CD4-positive, alpha-beta T cell treated with Interleukin-17A for 1 hour (primary cell): ENCODE results near the gene KCNA3.

Source experiments
- DNase-seq: peaks from one replicate; pipeline ENCODE4 v3.0.0-alpha.2; 2020

KCNA3 gene

GRCh38 chr1:110637475-110637874, 37.3 kb downstream of the KCNA3 start:
- DNase-seq, result no peak

DNA sequence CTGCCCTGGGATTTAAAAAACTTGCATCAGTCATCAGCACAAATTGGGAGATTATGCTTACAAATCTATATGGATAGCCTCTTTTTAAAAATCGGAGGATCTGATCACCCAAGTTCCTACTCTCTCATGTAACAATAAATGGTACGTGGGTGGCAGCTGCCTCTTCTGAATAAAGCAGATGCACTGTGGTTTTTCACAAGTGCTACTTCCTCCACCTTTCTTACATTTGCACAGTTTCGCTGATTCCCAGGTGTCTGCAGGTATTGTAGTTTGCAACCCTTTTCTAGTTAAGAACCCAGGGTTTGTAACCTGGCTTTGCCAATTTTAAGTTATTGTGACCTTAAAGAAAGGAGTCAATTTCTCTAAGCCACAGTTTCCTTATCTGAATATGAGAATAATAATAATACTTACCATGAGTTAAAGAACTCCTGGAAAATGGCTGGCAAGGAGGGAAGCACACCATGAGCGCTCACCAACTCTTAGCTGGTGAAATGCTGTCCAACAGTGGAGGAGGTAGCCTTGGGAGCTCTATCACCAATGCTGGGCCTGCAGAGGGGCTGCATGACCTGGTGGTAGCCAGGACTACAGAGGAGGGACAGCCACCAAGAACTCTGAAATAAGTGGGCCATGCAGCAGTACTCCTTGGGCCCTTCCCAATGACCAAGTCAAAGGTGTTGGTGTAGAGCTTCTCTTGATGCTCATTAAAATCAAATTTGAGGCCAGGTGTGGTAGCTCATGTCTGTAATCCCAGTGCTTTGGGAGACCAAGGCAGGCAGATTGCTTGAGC, 38.4 kb downstream of the KCNA3 start:
- peak; percentile 53 for DNase-seq

GRCh38 chr1:110635434-110635833, 39.3 kb downstream of the KCNA3 start:
- no peak for DNase-seq

- peak; percentile 79 for DNase-seq
Observed at GRCh38 chr1:110634455-110635311, 40.1 kb downstream of the KCNA3 start.

- DNase-seq, result no peak
Observed at GRCh38 chr1:110634086-110634454, 40.7 kb downstream of the KCNA3 start.

DNA sequence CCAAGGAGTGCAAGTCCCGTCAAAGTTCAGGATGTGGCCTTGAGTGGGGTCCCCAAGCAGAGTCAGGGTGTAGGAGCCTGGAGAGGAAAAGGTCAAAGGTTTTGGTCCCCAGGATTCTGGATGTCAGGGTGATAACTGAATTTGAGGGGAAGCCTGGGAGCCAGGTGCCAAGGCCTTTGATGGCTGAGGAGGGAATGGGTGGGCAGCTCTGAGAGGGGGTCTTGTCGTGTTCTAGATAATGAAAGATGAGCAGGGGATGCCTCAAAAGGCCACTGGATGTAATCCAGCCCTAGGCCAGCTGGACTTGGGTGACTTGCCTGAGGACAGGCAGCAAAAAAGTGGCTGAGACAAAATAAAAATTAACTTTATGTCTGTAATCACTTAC, 41.1 kb downstream of the KCNA3 start:
- DNase-seq, result no peak

DNA sequence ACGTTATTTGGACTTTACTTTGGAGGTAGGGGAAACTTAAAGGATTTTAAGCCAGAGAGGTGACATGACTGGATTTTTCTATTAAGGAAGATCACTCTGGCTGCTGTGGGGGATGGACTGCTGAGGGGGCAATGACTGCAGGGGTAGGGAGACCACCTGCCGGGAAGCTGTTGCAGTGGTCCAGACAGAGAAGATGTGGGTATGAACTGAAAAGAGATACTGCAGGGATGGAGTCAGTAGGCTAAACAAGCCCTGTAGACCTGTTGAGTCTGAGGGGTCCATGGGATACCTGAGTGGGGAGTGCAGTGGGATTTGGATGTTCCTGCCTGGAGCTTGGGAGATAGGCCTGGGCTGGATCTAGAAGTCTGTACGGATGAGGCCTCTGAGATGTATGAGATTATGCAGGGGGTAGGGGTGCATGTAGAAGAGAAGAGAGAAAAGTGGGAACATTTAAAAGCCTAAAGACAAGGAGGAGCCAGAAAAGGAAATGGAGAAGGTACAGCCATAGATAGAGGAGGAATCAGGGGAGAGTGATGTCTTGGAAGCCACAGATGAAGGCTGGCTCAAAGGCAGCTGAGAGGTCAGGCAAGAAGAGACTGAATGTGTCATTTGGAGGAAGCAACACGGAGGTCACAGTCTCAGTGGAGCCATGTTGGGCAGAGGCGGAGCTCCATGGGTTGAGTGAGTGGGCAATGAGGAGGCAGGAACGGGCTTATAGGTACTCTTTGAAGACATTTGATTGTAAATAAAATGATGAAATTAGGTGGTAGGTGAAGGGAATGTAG, 42.7 kb downstream of the KCNA3 start:
- DNase-seq, result no peak

GRCh38 chr1:110630839-110631663, 43.7 kb downstream of the KCNA3 start:
- DNase-seq, result peak; percentile 89

- DNase-seq, result no peak
Observed at GRCh38 chr1:110628323-110629105, 46.2 kb downstream of the KCNA3 start.

DNA sequence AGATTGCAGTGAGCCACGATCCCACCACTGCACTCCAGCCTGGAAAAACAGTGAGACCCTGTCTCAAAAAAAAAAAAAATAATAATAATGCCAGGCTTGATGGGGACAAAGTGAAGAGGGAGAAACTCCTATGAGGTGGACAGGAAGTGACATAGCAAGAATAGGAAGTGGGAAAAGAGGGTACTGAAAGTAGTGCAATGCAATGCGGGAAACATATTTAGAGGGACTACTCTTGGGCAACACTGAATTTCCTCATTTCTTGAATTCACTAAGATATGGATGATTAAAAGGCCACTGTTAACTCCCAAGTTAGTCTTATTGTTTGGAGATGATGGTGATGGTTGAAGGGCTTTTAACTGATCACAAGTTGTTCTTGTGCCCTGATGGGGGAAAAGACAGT, 47.0 kb downstream of the KCNA3 start:
- no peak for DNase-seq

DNA sequence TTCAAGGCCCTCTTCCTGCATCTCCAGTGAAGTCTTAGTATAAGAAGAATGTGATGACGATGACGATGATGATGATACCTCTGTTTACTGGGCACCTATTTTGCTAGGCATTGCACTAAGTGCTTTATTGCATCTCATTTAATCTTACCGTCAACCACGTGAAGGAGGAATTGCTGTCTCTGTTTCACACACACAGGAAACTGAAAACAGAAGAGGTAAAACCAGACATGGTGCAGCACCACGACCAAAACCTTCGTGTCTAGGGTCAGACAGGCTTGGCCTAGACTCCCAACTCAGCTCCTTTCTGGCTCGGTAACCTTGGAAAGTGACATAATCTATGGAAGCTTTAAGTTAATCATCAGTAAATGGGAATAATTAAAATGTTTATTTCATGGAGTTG, 47.9 kb downstream of the KCNA3 start:
- no peak for DNase-seq
